Endodermal cell (in vitro differentiated cells): ENCODE measurements around the gene ASTN1. TPM values are rescaled to one million over a fixed set of nuclear protein-coding genes. Genes with fewer than 3 reads are reported as not detected.

ENCODE experiments used
- DNase-seq: peaks from one replicate; pipeline ENCODE4 v3.0.0-alpha.2; 2017
- H3K27ac ChIP-seq: 2 replicates; pipeline ENCODE4 v1.5.1; 2013; ENCODE audit warnings: mild to moderate bottlenecking, low read depth, low read length, moderate library complexity
- H3K27me3 ChIP-seq: 2 replicates; pipeline ENCODE4 v1.6.1; 2013; ENCODE audit warnings: mild to moderate bottlenecking, low read length, moderate library complexity; ENCODE audit not compliant: insufficient read depth, control insufficient read depth, poor library complexity, severe bottlenecking
- H3K36me3 ChIP-seq: 2 replicates; pipeline ENCODE4 v1.7.0; 2013; ENCODE audit warnings: mild to moderate bottlenecking, low read length, moderate library complexity; ENCODE audit not compliant: control insufficient read depth, insufficient read depth
- H3K4me1 ChIP-seq: one replicate; pipeline ENCODE4 v1.7.0; 2013; ENCODE audit warnings: low read length; ENCODE audit not compliant: control insufficient read depth, insufficient read depth
- H3K4me3 ChIP-seq: 2 replicates; pipeline ENCODE4 v1.5.1; 2013; ENCODE audit warnings: mild to moderate bottlenecking, low read length, moderate library complexity
- H3K9ac ChIP-seq: 2 replicates; pipeline ENCODE4 v1.6.1; 2013; ENCODE audit warnings: mild to moderate bottlenecking, low read length, moderate library complexity; ENCODE audit not compliant: poor library complexity, severe bottlenecking; ENCODE audit errors: extremely low read depth
- H3K9me3 ChIP-seq: 2 replicates; pipeline ENCODE4 v1.6.1; 2013; ENCODE audit warnings: mild to moderate bottlenecking, low read length, moderate library complexity; ENCODE audit not compliant: control insufficient read depth
- H3K27ac Mint-ChIP-seq: 2 replicates; pipeline ENCODE4 v1.8.0; 2020; ENCODE audit warnings: mixed read lengths
- H3K27me3 Mint-ChIP-seq: 2 replicates; pipeline ENCODE4 v1.8.0; 2021; ENCODE audit warnings: mild to moderate bottlenecking, mixed read lengths; ENCODE audit not compliant: insufficient read depth
- H3K36me3 Mint-ChIP-seq: 2 replicates; pipeline ENCODE4 v1.8.0; 2020; ENCODE audit warnings: low read depth, mixed read lengths
- H3K4me1 Mint-ChIP-seq: 2 replicates; pipeline ENCODE4 v1.8.0; 2020; ENCODE audit warnings: mixed read lengths
- H3K4me3 Mint-ChIP-seq: 2 replicates; pipeline ENCODE4 v1.8.0; 2020; ENCODE audit warnings: mild to moderate bottlenecking, moderate library complexity, mixed read lengths
- H3K9me3 Mint-ChIP-seq: 2 replicates; pipeline ENCODE4 v1.8.0; 2020; ENCODE audit warnings: mild to moderate bottlenecking, mixed read lengths
- CTCF ChIP-seq: fragments of 200-600 bp; sonication (generic); conservative IDR thresholded peaks from 2 replicates; pipeline ENCODE4 v1.5.0; 2021; ENCODE audit warnings: antibody characterized with exemption, mild to moderate bottlenecking
- WGBS, 2 experiments: methylation state at CpG; one replicate each; pipeline versions ENCODE4 v1.1.5 to v1.1.7; 2013; ENCODE audit warnings: missing lambda C conversion rate in 2 of 2, mixed read lengths in 1 of 2; ENCODE audit not compliant: insufficient coverage in 1 of 2, insufficient read length in 1 of 2; 5-methylcytosine and 5-hydroxymethylcytosine counted together
- total RNA-seq, 2 donors: library from RNA; stranded (reverse); fragmentation: NEBNext Ultra II Directional in 1 of 2; extraction: Animal tissue kit (Norgen Biotek cat#: 25700) in 1 of 2; gene quantifications; 2 replicates in 1 of 2; 3 replicates in 1 of 2; pipeline ENCODE4 v1.2.1, GENCODE V29; 2021

The ASTN1 gene
- total RNA-seq, 2 donors from 2014 or later: 0.31 to 0.70 TPM

DNA sequence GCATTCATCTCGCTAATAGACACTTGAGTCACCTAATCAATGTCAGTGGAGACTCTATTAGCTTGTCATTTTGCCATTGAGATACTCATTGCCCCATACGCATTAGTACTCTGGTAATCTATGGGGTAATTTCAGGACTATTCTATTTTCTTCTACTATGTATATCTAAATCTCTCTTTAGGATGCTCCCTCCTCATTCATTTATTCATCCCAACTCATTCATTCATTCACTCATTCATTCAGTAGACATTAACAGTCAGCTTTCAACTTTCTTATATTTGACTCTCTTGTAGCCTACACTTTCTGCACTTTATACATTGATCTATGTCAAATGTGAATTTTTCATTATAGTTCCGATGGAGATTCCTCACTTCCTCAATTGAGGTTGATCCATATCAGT, 170.9 kb downstream of the ASTN1 start:
- H3K36me3 ChIP-seq: no peaks in the 10 kb centered on the region
- H3K27ac Mint-ChIP-seq: no peak overlapping the region
- H3K27ac ChIP-seq: no peak overlapping the region
- peaks cover 19% of the 10 kb centered on the region for H3K4me1 Mint-ChIP-seq
- H3K4me3 ChIP-seq: no peak overlapping the region
- H3K27me3 Mint-ChIP-seq: peaks cover 2% of the 10 kb centered on the region
- H3K4me3 Mint-ChIP-seq: no peak overlapping the region
- no peak overlapping the region for H3K9ac ChIP-seq
- H3K36me3 Mint-ChIP-seq: no peaks in the 10 kb centered on the region
- WGBS, 2 experiments: 83 to 85% methylated on average over 1 to 3 of the region's 3 CpGs
- no peaks in the 10 kb centered on the region for H3K9me3 ChIP-seq
- DNase-seq: no peak
- H3K4me1 ChIP-seq: peaks cover 4% of the 10 kb centered on the region
- no peaks in the 10 kb centered on the region for H3K9me3 Mint-ChIP-seq
- TF ChIP-seq CTCF: no peak
- no peaks in the 10 kb centered on the region for H3K27me3 ChIP-seq

- H3K9ac ChIP-seq: no peak overlapping the region
- Mint-ChIP-seq H3K4me1 (no peaks in the 10 kb centered on the region), H3K4me3 (no peak overlapping the region), H3K27ac (no peak overlapping the region), H3K27me3 (peaks cover 2% of the 10 kb centered on the region), H3K36me3 (no peaks in the 10 kb centered on the region), H3K9me3 (no peaks in the 10 kb centered on the region)
- no peak overlapping the region for H3K27ac ChIP-seq
- H3K4me1 ChIP-seq: no peaks in the 10 kb centered on the region
- no peaks in the 10 kb centered on the region for H3K9me3 ChIP-seq
- H3K4me3 ChIP-seq: no peak overlapping the region
- TF ChIP-seq CTCF: no peak
- DNase-seq: no peak
- H3K36me3 ChIP-seq: no peaks in the 10 kb centered on the region
- H3K27me3 ChIP-seq: no peaks in the 10 kb centered on the region
- WGBS, 2 experiments: 75 to 82% methylated on average over 1 of the region's 1 CpG
Observed at GRCh38 chr1:176989754-176990153, 174.8 kb downstream of the ASTN1 start.

- WGBS, 2 experiments: 83 to 97% methylated on average over 1 of the region's 1 CpG
- DNase-seq: no peak
Observed at GRCh38 chr1:176989023-176989422, 175.5 kb downstream of the ASTN1 start.

More at GRCh38 chr1:176989023-176989422, 175.5 kb downstream of the ASTN1 start:
- Histone ChIP-seq H3K36me3 (no peaks in the 10 kb centered on the region), H3K9ac (no peak overlapping the region), H3K27ac (no peak overlapping the region), H3K9me3 (no peaks in the 10 kb centered on the region), H3K4me3 (no peak overlapping the region), H3K27me3 (no peaks in the 10 kb centered on the region), H3K4me1 (no peaks in the 10 kb centered on the region)
- H3K27me3 Mint-ChIP-seq: peaks cover 4% of the 10 kb centered on the region
- H3K27ac Mint-ChIP-seq: no peak overlapping the region
- no peak for TF ChIP-seq CTCF
- H3K36me3 Mint-ChIP-seq: no peaks in the 10 kb centered on the region
- H3K4me1 Mint-ChIP-seq: no peaks in the 10 kb centered on the region
- H3K4me3 Mint-ChIP-seq: no peak overlapping the region
- H3K9me3 Mint-ChIP-seq: no peaks in the 10 kb centered on the region
